ENCODE results near the gene INHBC. TPM values are rescaled to one million over a fixed set of nuclear protein-coding genes. Genes with fewer than 3 reads are reported as not detected.

INHBC gene, protein sequence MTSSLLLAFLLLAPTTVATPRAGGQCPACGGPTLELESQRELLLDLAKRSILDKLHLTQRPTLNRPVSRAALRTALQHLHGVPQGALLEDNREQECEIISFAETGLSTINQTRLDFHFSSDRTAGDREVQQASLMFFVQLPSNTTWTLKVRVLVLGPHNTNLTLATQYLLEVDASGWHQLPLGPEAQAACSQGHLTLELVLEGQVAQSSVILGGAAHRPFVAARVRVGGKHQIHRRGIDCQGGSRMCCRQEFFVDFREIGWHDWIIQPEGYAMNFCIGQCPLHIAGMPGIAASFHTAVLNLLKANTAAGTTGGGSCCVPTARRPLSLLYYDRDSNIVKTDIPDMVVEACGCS
- total RNA-seq = not detected
- long read RNA-seq, donor 1 = 0 reads
- long read RNA-seq, donor 2 = 0 reads

DNA sequence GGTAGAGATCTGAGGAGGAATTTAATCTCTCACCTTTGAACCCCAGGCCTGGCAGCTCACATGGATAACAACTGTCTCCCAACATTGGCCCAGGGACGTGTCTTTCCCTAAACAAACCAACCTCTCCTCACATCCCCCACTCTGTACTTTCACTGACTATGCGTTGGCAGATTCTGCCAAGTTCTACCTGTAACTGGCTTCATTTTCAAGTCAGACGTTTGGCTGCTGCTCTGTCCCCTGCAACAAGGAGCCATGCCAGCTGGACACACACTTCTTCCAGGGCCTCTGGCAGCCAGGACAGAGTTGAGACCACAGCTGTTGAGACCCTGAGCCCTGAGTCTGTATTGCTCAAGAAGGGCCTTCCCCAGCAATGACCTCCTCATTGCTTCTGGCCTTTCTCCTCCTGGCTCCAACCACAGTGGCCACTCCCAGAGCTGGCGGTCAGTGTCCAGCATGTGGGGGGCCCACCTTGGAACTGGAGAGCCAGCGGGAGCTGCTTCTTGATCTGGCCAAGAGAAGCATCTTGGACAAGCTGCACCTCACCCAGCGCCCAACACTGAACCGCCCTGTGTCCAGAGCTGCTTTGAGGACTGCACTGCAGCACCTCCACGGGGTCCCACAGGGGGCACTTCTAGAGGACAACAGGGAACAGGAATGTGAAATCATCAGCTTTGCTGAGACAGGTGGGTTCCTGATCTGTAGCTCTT is at the start of gene INHBC:
Gene INHBC, plus strand, starts transcription at position 268 of the 707 bp plus-strand sequence. Its CDS starts 103 bp downstream, at position 371.
- no peak within 1 kb of the TSS for H3K4me3 ChIP-seq
- ATAC-seq = no peak

DNA sequence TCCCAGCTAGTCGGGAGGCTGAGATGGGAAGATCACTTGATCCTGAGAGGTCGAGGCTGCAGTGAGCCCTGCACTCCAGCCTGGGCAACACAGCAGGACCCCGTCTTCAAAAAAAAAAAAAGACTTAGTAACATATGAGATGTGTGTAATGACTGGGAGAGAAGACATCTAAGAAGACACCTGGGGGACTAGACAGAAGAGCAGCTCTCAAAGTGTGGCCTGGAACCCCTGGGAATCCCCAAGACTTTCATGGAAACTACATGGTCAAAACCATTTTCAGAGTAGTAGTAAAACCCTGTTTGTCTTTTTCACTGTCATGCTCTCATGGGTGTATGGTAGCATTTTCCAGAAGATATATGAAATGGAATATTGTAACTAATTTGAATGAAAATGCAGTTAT is 49.0 kb upstream of the INHBC start:
- Histone ChIP-seq H3K4me1 (ENCODE audit: low read depth) (no peaks in the 10 kb centered on the region), H3K36me3 (ENCODE audit: low read depth) (no peaks in the 10 kb centered on the region), H3K4me3 (no peak overlapping the region), H3K9me3 (no peaks in the 10 kb centered on the region)
- ATAC-seq = no peak
- intact Hi-C loops (cut with DNase I, micrococcal nuclease) = no loop called here
- no peak for DNase-seq
- TF ChIP-seq, protein P1, sequence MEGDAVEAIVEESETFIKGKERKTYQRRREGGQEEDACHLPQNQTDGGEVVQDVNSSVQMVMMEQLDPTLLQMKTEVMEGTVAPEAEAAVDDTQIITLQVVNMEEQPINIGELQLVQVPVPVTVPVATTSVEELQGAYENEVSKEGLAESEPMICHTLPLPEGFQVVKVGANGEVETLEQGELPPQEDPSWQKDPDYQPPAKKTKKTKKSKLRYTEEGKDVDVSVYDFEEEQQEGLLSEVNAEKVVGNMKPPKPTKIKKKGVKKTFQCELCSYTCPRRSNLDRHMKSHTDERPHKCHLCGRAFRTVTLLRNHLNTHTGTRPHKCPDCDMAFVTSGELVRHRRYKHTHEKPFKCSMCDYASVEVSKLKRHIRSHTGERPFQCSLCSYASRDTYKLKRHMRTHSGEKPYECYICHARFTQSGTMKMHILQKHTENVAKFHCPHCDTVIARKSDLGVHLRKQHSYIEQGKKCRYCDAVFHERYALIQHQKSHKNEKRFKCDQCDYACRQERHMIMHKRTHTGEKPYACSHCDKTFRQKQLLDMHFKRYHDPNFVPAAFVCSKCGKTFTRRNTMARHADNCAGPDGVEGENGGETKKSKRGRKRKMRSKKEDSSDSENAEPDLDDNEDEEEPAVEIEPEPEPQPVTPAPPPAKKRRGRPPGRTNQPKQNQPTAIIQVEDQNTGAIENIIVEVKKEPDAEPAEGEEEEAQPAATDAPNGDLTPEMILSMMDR (IDR thresholded peaks at IDR 0.05) = no peak

More for the DNA sequence above, at the start of gene INHBC:
- intact Hi-C loops (cut with DNase I, micrococcal nuclease) = no loop called here
- no peaks in the 10 kb centered on the region for H3K36me3 ChIP-seq (ENCODE audit: low read depth)
- TF ChIP-seq, protein P1 (IDR thresholded peaks at IDR 0.05) = no peak
- peaks cover 1% of the 10 kb centered on the region for H3K4me1 ChIP-seq (ENCODE audit: low read depth)
- no peaks in the 10 kb centered on the region for H3K9me3 ChIP-seq
- no peak for DNase-seq

DNA sequence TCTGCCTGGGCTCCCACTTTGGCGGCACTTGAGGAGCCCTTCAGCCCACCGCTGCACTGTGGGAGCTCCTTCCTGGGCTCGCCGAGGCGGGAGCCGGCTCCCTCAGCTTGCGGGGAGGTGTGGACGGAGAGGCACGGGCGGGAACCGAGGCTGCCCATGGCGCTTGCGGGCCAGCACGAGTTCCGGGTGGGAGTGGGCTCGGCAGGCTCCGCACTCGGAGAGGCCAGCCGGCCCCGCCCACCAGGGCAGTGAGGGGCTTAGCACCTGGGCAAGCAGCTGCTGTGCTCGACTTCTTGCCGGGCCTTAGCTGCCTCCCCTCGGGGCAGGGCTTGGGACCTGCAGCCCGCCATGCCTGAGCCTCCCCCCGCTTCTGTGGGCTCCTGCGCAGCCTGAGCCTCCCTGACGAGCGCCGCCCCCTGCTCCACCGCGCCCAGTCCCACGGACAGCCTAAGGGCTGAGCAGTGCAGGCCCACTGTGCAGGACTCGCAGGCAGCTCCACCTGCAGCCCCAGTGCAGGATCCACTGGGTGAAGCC is 48.3 kb upstream of the INHBC start:
- Histone ChIP-seq H3K36me3 (ENCODE audit: low read depth) (no peaks in the 10 kb centered on the region), H3K4me3 (no peak overlapping the region), H3K9me3 (no peaks in the 10 kb centered on the region), H3K4me1 (ENCODE audit: low read depth) (no peaks in the 10 kb centered on the region)
- TF ChIP-seq, protein P1 (IDR thresholded peaks at IDR 0.05) = no peak
- DNase-seq (no peak), ATAC-seq (no peak)
- intact Hi-C loops (cut with DNase I, micrococcal nuclease) = no loop called here

DNA sequence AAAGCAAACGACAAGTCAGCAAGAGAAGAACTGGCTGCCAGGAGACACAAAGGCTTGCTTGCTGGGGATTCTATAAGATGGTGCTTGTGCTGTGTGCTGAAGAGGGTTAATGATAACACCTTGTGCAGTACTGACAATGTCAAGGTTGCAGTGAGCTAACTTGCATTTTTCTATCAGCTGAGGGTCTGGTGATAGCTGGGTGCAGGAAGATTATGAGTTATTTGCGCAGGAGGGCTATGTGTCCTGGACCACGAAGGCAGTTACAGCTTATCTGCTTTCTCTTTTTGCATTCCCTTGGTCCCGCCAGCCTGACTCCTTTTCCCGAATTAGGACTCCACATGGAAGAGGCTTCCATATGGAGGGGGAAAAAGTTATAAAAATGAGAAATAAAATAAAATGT is 46.2 kb upstream of the INHBC start:
- no peak overlapping the region for H3K4me3 ChIP-seq
- intact Hi-C loops (cut with DNase I, micrococcal nuclease) = no loop called here
- no peak for ATAC-seq
- DNase-seq = no peak
- H3K4me1 ChIP-seq (ENCODE audit: low read depth) = no peaks in the 10 kb centered on the region
- H3K36me3 ChIP-seq (ENCODE audit: low read depth) = no peaks in the 10 kb centered on the region
- TF ChIP-seq, protein P1 (IDR thresholded peaks at IDR 0.05) = no peak
- H3K9me3 ChIP-seq = no peaks in the 10 kb centered on the region

DNA sequence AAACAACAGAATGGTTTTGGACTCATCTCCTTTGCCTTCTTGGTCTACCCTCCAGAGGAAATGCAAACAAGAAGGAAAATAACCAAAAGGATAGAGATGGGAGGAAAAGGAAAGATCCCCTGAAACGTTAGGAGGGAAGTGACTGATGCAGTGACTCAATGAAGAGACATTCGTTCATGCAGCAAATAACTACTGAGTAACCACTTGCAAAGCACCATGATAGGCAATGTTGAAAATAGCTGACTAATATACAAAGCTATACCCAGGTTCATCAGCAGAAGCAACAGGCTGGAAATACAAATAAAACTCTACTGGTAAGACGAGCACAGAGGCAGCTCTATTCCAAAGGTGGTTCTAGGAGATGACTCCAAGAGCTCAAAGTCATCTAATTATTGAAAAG is 45.6 kb upstream of the INHBC start:
- no peak for DNase-seq
- TF ChIP-seq, protein P1 (IDR thresholded peaks at IDR 0.05) = no peak
- no peaks in the 10 kb centered on the region for H3K4me1 ChIP-seq (ENCODE audit: low read depth)
- intact Hi-C loops (cut with DNase I, micrococcal nuclease) = no loop called here
- no peak for ATAC-seq
- H3K9me3 ChIP-seq = no peaks in the 10 kb centered on the region
- H3K4me3 ChIP-seq = no peak overlapping the region
- no peaks in the 10 kb centered on the region for H3K36me3 ChIP-seq (ENCODE audit: low read depth)
